HG02970 (cell line): ENCODE data around the gene THADA.
A peak's percentile ranks its signal among the peaks of the same experiment; 100 is the strongest.
"Not testable (repeated sequence)": the region's sequence is repeated elsewhere in the genome, so short reads cannot be mapped to it uniquely, and the experiment has no call there.

ENCODE experiments used
- ATAC-seq: cut with Tn5 transposase; IDR thresholded peaks from one replicate; pipeline ENCODE4 v1.9.1; 2021; ENCODE audit warnings: mild to moderate bottlenecking, moderate library complexity, moderate number of reproducible peaks; ENCODE audit not compliant: unreplicated experiment, low FRiP score

The THADA gene, protein sequence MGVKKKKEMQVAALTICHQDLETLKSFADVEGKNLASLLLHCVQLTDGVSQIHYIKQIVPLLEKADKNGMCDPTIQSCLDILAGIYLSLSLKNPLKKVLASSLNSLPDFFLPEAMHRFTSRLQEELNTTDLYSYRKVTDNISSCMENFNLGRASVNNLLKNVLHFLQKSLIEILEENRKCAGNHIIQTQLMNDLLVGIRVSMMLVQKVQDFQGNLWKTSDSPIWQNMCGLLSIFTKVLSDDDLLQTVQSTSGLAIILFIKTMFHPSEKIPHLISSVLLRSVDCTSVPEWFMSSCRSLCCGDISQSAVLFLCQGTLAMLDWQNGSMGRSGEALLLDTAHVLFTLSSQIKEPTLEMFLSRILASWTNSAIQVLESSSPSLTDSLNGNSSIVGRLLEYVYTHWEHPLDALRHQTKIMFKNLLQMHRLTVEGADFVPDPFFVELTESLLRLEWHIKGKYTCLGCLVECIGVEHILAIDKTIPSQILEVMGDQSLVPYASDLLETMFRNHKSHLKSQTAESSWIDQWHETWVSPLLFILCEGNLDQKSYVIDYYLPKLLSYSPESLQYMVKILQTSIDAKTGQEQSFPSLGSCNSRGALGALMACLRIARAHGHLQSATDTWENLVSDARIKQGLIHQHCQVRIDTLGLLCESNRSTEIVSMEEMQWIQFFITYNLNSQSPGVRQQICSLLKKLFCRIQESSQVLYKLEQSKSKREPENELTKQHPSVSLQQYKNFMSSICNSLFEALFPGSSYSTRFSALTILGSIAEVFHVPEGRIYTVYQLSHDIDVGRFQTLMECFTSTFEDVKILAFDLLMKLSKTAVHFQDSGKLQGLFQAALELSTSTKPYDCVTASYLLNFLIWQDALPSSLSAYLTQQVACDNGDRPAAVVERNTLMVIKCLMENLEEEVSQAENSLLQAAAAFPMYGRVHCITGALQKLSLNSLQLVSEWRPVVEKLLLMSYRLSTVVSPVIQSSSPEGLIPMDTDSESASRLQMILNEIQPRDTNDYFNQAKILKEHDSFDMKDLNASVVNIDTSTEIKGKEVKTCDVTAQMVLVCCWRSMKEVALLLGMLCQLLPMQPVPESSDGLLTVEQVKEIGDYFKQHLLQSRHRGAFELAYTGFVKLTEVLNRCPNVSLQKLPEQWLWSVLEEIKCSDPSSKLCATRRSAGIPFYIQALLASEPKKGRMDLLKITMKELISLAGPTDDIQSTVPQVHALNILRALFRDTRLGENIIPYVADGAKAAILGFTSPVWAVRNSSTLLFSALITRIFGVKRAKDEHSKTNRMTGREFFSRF (N-terminal part only)

DNA sequence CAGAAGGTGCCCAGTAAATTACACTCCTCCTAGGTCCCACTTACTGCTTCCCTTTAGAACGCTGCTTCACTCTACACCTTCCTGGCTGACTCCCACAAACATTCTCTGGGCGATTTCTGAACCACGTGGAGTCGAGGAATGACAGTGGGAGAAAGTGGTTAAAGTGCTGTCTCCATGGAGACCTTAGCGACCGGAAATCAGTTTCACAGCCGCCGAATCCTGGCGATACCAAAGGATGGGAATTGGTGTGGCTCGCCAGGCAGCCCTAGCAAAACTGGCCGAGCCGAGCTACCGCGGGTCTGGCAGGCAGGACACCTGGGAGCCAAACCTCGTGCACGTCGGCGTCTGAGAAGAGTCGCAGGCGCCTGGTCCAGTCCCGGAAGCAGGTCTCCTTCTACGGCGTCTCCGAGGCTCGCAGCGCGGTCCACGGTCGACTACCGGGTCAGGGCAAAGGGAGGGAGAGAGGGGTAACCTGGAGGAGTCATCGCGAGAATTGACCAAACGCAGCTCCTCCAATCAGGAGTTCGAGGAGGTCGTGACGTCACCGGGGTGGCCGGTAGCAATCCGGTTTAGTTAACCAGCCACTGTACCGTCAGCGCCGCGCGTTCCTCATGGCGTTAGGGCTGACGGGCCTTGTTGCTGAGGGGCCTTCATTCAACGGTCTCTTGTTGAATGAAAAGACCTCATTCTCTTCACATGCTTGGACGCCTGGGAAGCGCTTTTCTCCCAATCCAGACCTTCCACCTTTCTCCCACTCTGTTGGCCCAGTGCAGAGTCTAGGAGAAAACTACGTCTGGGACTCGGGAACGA lies at the start of gene THADA:
TSS of gene THADA (minus strand) at position 436 of the 810 bp plus-strand sequence. CDS start 3,646 bp downstream, outside the sequence.
- ATAC-seq: peak; percentile 97

- no peak for ATAC-seq
Observed at GRCh38 chr2:43643680-43644079, 47.8 kb upstream of the THADA start.

- ATAC-seq: no peak
Observed at GRCh38 chr2:43642363-43642762, 46.5 kb upstream of the THADA start.

DNA sequence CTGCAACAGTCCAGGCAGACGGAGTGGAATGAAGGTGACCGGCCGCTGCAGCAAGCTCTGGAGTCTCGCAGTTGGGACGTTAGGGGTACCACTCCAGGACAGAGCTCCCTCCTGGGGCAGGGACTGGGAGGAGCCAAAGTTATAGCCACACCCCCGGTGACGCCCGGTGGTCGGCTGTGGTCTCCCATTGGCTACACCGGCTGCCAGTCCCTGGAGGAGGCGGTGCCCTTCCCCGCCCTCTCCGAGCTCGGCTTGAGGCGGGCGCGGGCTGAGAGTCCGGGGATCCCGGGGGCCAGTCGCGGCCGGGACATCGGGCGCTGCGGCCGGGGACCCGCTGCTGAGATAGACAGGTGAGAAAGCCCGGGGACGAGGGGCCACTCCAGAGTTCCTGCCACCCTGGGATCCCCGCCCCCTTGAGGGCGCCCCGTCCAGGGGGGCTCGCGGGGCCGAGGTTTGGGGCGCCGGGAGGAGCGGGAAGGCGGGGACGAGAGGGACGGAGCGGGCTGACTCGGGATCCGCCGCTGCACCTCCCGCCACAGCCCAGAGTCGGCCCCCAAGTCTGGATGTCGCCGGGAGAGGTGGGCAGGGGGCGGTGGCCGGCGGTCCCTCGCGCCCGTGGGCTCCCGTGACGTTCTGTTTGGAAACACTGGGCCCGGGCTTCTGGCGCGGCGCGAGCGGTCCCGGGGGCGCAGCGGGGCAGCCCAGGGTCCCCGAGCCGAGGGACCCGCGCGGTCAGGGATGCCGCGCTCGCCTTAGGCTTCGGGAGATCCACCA lies 41.4 kb upstream of the THADA start, which contains the start of gene PLEKHH2:
TSS of gene PLEKHH2 (plus strand) at position 231 of the 774 bp plus-strand sequence. CDS start 7,414 bp downstream, outside the sequence.
- ATAC-seq: peak; percentile 96

DNA sequence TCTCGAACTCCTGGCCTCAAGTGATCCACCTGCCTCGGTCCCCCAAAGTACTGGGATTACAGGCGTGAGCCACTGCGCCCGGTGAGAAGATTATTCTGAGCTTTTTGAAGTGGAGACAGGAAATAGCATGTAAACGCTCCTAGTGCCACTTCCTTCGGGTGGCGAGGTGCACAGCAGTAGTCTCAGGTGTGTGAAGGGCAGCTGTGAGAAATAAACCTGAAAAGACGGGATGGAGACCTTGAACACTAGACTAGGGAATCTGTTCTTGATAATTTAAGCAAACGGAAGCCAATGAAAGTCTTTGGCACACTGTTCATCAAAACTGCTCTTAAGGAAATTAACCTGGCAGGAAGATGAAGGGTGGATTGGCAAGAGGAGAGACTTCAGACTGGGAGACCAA lies 40.8 kb upstream of the THADA start:
- no peak for ATAC-seq

DNA sequence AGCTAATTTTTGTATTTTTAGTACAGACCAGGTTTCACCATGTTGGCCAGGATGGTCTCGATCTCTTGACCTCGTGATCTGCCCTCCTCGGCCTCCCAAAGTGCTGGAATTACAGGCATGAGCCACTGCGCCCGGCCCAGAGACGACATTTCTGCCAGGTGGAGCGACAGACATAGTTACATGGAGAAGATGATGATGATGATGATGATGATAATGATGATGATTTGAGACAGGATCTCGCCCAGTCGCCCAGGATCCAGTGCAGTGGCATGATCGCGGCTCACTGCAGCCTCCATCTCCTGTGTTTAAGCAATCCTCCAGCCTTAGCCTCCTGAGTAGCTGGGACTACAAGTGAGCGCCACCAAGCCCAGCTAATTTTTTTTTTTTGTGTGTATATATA lies 40.3 kb upstream of the THADA start:
- ATAC-seq: not testable (repeated sequence)

GRCh38 chr2:43634604-43635306 lies 38.9 kb upstream of the THADA start:
- no peak for ATAC-seq

DNA sequence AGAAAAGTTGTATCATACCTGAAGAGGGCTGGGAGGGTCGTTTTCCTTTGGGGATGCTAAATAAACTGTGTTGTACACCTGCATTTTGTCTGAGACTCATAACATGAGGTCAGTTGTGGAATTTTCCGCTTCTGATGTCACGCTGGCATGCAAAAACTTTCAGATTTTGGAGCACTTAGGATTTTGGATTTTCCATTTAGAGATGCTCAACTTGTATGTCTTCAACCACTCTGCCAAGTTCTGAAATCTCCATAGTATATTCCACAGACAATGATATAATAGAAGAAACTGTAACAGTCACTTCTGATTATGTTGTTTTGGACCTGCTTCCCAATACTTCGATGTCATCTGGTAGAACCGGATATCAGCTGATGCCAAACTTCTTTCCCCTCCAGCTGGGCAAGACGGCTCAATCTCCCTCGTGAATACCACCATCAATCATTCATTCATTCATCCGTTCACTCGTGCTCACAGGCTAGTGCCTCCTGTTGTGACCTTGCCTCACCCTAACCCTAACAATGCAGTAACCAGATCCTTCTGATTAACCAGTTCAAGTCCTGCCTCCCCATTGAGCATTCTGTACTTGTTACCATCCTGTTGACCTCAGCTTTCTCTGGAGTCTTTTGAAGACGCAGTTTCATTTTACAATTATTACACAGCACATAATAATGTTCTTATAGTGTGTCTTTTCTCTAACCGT lies 35.9 kb upstream of the THADA start:
- no peak for ATAC-seq

DNA sequence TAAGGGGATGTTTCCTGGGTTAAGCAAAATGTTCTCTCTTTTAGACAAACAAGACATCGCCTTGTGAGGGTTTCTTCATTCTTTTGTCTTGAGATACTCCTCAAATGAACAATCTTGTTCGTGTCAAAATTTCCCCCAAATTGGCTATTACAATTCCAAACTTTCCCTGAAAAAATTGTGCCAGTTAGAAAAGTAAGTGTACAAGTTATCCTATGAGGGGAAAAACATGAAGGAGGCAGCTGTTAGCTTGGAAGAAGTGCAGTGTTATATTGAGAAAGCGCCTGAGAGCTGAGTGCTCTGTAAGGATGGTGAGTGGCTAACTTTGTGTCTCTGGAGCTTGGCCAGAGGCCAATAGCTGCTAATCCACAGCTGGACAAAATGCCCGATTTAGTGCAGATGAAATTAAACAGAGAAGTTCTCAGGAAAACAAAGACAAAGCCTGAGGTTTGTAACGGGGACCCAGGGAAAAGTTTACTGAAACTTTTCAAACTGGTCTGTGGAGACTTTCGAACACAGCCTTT lies 27.2 kb upstream of the THADA start:
- no peak for ATAC-seq

DNA sequence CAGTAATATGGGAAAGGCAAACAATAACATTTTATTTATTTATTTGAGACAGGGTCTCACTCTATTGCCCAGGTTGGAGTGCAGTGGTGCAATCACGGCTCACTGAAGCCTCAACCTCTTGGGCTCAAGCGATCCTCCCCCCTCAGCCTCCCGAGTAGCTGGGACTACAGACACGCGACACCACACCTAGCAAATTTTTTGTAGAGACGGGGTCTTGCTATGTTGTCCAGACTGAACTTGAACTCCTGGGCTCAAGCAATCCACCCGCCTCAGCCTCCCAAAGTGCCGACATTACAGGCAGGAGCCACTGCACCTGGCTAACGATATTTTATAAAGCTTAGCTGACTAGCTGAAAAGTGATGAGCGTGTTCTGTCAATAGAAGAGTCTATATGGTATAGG lies 23.7 kb upstream of the THADA start:
- no peak for ATAC-seq

- ATAC-seq: no peak
Observed at GRCh38 chr2:43616967-43617680, 21.3 kb upstream of the THADA start.

GRCh38 chr2:43612944-43613343 lies 17.1 kb upstream of the THADA start:
- ATAC-seq: no peak

GRCh38 chr2:43611987-43612894 lies 16.4 kb upstream of the THADA start:
- ATAC-seq: no peak

- ATAC-seq: no peak
Observed at GRCh38 chr2:43610361-43610760, 14.5 kb upstream of the THADA start.

GRCh38 chr2:43609290-43609918 lies 13.6 kb upstream of the THADA start:
- ATAC-seq: no peak
